Measurements from ENCODE around the gene ERBB4.
"Not testable (repeated sequence)": the region's sequence is repeated elsewhere in the genome, so short reads cannot be mapped to it uniquely, and the experiment has no call there.

ERBB4 gene

GRCh38 chr2:212109217-212109616 is 429.4 kb downstream of the ERBB4 start:
- DNase-seq (ENCODE audit: low spot score): no peak

GRCh38 chr2:212107989-212108388 is 430.6 kb downstream of the ERBB4 start:
- no peak overlapping the region for H3K18ac ChIP-seq (ENCODE audit: low read length)

More at GRCh38 chr2:212109217-212109616, 429.4 kb downstream of the ERBB4 start:
- no peak overlapping the region for H2BK120ac ChIP-seq (ENCODE audit: low read depth, low read length)
- no peak overlapping the region for H3K4ac ChIP-seq (ENCODE audit: low read length)
- no peak overlapping the region for H2AFZ ChIP-seq (ENCODE audit: low read length)
- H3K36me3 ChIP-seq (replicated peaks in 1 of 2; ENCODE audit: control insufficient read depth in 2 of 2, insufficient read depth in 2 of 2, low read length in 2 of 2): no peaks in the 10 kb centered on the region
- no peak overlapping the region for H2BK12ac ChIP-seq (ENCODE audit: low read length)
- WGBS, 2 donors (ENCODE audit: extremely low coverage in 2 of 2, insufficient read length in 2 of 2, insufficient replicate concordance in 1 of 2): no CpG with 5 or more reads among the region's 1 CpG
- peaks cover 0 to 9% of the 10 kb centered on the region in 2 donors for H3K9me3 ChIP-seq (replicated peaks in 1 of 2; ENCODE audit: control insufficient read depth in 2 of 2, insufficient read depth in 1 of 2, low read depth in 1 of 2, low read length in 2 of 2)
- no peak overlapping the region for H3K27ac ChIP-seq (replicated peaks; ENCODE audit: low read length)
- no peak overlapping the region for H3K4me3 ChIP-seq (ENCODE audit: low read length in 2 of 2)
- peaks cover 0 to 3% of the 10 kb centered on the region in 2 donors for H3K4me1 ChIP-seq (ENCODE audit: control insufficient read depth in 2 of 2, insufficient read depth in 1 of 2, low read depth in 1 of 2, low read length in 2 of 2)
- H3K79me1 ChIP-seq (ENCODE audit: low read depth, low read length): no peaks in the 10 kb centered on the region
- H2AK5ac ChIP-seq (ENCODE audit: low read depth, low read length): no peak overlapping the region
- H3K4me2 ChIP-seq (ENCODE audit: insufficient read depth, low read length, poor library complexity, severe bottlenecking): no peak overlapping the region
- no peaks in the 10 kb centered on the region for H3K27me3 ChIP-seq (ENCODE audit: control insufficient read depth in 3 of 3, insufficient read depth in 3 of 3, low read depth in 1 of 3, low read length in 3 of 3)
- no peak overlapping the region for H2BK15ac ChIP-seq (ENCODE audit: low read length)
- H2BK5ac ChIP-seq (ENCODE audit: low read length): no peak overlapping the region
- no peak overlapping the region for H3K18ac ChIP-seq (ENCODE audit: low read length)
- H3K9ac ChIP-seq (ENCODE audit: low read depth, low read length, poor library complexity): no peak overlapping the region
- H3K14ac ChIP-seq (ENCODE audit: low read length): no peak overlapping the region
- no peak overlapping the region for H4K91ac ChIP-seq (ENCODE audit: low read depth, low read length, poor library complexity)
- no peak overlapping the region for H4K8ac ChIP-seq (ENCODE audit: low read depth, low read length)
- H3K23ac ChIP-seq (ENCODE audit: low read depth, low read length, poor library complexity): no peak overlapping the region

GRCh38 chr2:212107014-212107413 is 431.6 kb downstream of the ERBB4 start:
- Histone ChIP-seq H3K27me3 (ENCODE audit: control insufficient read depth in 3 of 3, insufficient read depth in 3 of 3, low read depth in 1 of 3, low read length in 3 of 3) (no peaks in the 10 kb centered on the region), H2AK5ac (ENCODE audit: low read depth, low read length) (no peak overlapping the region), H3K27ac (replicated peaks; ENCODE audit: low read length) (no peak overlapping the region), H3K36me3 (replicated peaks in 1 of 2; ENCODE audit: control insufficient read depth in 2 of 2, insufficient read depth in 2 of 2, low read length in 2 of 2) (no peaks in the 10 kb centered on the region), H3K79me1 (ENCODE audit: low read depth, low read length) (no peaks in the 10 kb centered on the region), H3K14ac (ENCODE audit: low read length) (no peak overlapping the region), H2AFZ (ENCODE audit: low read length) (no peak overlapping the region), H3K23ac (ENCODE audit: low read depth, low read length, poor library complexity) (no peak overlapping the region), H2BK12ac (ENCODE audit: low read length) (no peak overlapping the region), H2BK15ac (ENCODE audit: low read length) (no peak overlapping the region), H3K9ac (ENCODE audit: low read depth, low read length, poor library complexity) (no peak overlapping the region), H3K4ac (ENCODE audit: low read length) (no peak overlapping the region), H2BK120ac (ENCODE audit: low read depth, low read length) (no peak overlapping the region), H4K91ac (ENCODE audit: low read depth, low read length, poor library complexity) (no peak overlapping the region), H2BK5ac (ENCODE audit: low read length) (no peak overlapping the region), H3K9me3 (replicated peaks in 1 of 2; ENCODE audit: control insufficient read depth in 2 of 2, insufficient read depth in 1 of 2, low read depth in 1 of 2, low read length in 2 of 2) (peaks cover 0 to 9% of the 10 kb centered on the region in 2 donors), H3K18ac (ENCODE audit: low read length) (no peak overlapping the region), H4K8ac (ENCODE audit: low read depth, low read length) (no peak overlapping the region), H3K4me3 (ENCODE audit: low read length in 2 of 2) (no peak overlapping the region), H3K4me2 (ENCODE audit: insufficient read depth, low read length, poor library complexity, severe bottlenecking) (no peak overlapping the region), H3K4me1 (ENCODE audit: control insufficient read depth in 2 of 2, insufficient read depth in 1 of 2, low read depth in 1 of 2, low read length in 2 of 2) (peaks cover 0 to 3% of the 10 kb centered on the region in 2 donors)
- no peak for DNase-seq (ENCODE audit: low spot score)
- no CpG with 5 or more reads among the region's 2 CpGs for WGBS, 2 donors (ENCODE audit: extremely low coverage in 2 of 2, insufficient read length in 2 of 2, insufficient replicate concordance in 1 of 2)

More at GRCh38 chr2:212107989-212108388, 430.6 kb downstream of the ERBB4 start:
- no peaks in the 10 kb centered on the region for H3K36me3 ChIP-seq (replicated peaks in 1 of 2; ENCODE audit: control insufficient read depth in 2 of 2, insufficient read depth in 2 of 2, low read length in 2 of 2)
- no peak for DNase-seq (ENCODE audit: low spot score)
- peaks cover 0 to 3% of the 10 kb centered on the region in 2 donors for H3K4me1 ChIP-seq (ENCODE audit: control insufficient read depth in 2 of 2, insufficient read depth in 1 of 2, low read depth in 1 of 2, low read length in 2 of 2)
- H2BK12ac ChIP-seq (ENCODE audit: low read length): no peak overlapping the region
- H3K9me3 ChIP-seq (replicated peaks in 1 of 2; ENCODE audit: control insufficient read depth in 2 of 2, insufficient read depth in 1 of 2, low read depth in 1 of 2, low read length in 2 of 2): peaks cover 0 to 9% of the 10 kb centered on the region in 2 donors
- no CpG with 5 or more reads among the region's 2 CpGs for WGBS, 2 donors (ENCODE audit: extremely low coverage in 2 of 2, insufficient read length in 2 of 2, insufficient replicate concordance in 1 of 2)
- no peak overlapping the region for H3K14ac ChIP-seq (ENCODE audit: low read length)
- H2AK5ac ChIP-seq (ENCODE audit: low read depth, low read length): no peak overlapping the region
- no peak overlapping the region for H4K8ac ChIP-seq (ENCODE audit: low read depth, low read length)
- no peak overlapping the region for H2BK120ac ChIP-seq (ENCODE audit: low read depth, low read length)
- no peak overlapping the region for H3K9ac ChIP-seq (ENCODE audit: low read depth, low read length, poor library complexity)
- H2AFZ ChIP-seq (ENCODE audit: low read length): no peak overlapping the region
- no peaks in the 10 kb centered on the region for H3K79me1 ChIP-seq (ENCODE audit: low read depth, low read length)
- H3K27me3 ChIP-seq (ENCODE audit: control insufficient read depth in 3 of 3, insufficient read depth in 3 of 3, low read depth in 1 of 3, low read length in 3 of 3): no peaks in the 10 kb centered on the region
- no peak overlapping the region for H4K91ac ChIP-seq (ENCODE audit: low read depth, low read length, poor library complexity)
- no peak overlapping the region for H2BK15ac ChIP-seq (ENCODE audit: low read length)
- no peak overlapping the region for H3K4me2 ChIP-seq (ENCODE audit: insufficient read depth, low read length, poor library complexity, severe bottlenecking)
- no peak overlapping the region for H2BK5ac ChIP-seq (ENCODE audit: low read length)
- H3K27ac ChIP-seq (replicated peaks; ENCODE audit: low read length): no peak overlapping the region
- H3K23ac ChIP-seq (ENCODE audit: low read depth, low read length, poor library complexity): no peak overlapping the region
- H3K4me3 ChIP-seq (ENCODE audit: low read length in 2 of 2): no peak overlapping the region
- H3K4ac ChIP-seq (ENCODE audit: low read length): no peak overlapping the region

GRCh38 chr2:212106536-212106935 is 432.1 kb downstream of the ERBB4 start:
- H2BK12ac ChIP-seq (ENCODE audit: low read length); H2BK5ac ChIP-seq (ENCODE audit: low read length); H3K23ac ChIP-seq (ENCODE audit: low read depth, low read length, poor library complexity); H3K4me2 ChIP-seq (ENCODE audit: insufficient read depth, low read length, poor library complexity, severe bottlenecking); H3K4me3 ChIP-seq (ENCODE audit: low read length in 2 of 2); H3K9me3 ChIP-seq (replicated peaks in 1 of 2; ENCODE audit: control insufficient read depth in 2 of 2, insufficient read depth in 1 of 2, low read depth in 1 of 2, low read length in 2 of 2); H3K27ac ChIP-seq (replicated peaks; ENCODE audit: low read length); H3K27me3 ChIP-seq (ENCODE audit: control insufficient read depth in 3 of 3, insufficient read depth in 3 of 3, low read depth in 1 of 3, low read length in 3 of 3); H3K18ac ChIP-seq (ENCODE audit: low read length); H2AK5ac ChIP-seq (ENCODE audit: low read depth, low read length); H3K36me3 ChIP-seq (replicated peaks in 1 of 2; ENCODE audit: control insufficient read depth in 2 of 2, insufficient read depth in 2 of 2, low read length in 2 of 2); H4K8ac ChIP-seq (ENCODE audit: low read depth, low read length); H3K14ac ChIP-seq (ENCODE audit: low read length); H2AFZ ChIP-seq (ENCODE audit: low read length); H3K4me1 ChIP-seq (ENCODE audit: control insufficient read depth in 2 of 2, insufficient read depth in 1 of 2, low read depth in 1 of 2, low read length in 2 of 2); DNase-seq (ENCODE audit: low spot score); H2BK15ac ChIP-seq (ENCODE audit: low read length); H3K9ac ChIP-seq (ENCODE audit: low read depth, low read length, poor library complexity); H2BK120ac ChIP-seq (ENCODE audit: low read depth, low read length); H3K4ac ChIP-seq (ENCODE audit: low read length); H4K91ac ChIP-seq (ENCODE audit: low read depth, low read length, poor library complexity); H3K79me1 ChIP-seq (ENCODE audit: low read depth, low read length): not testable (repeated sequence)

Measured in neuronal stem cell (in vitro differentiated cells).